Esophagus squamous epithelium (tissue), 5 donors: ENCODE measurements around the gene TUBE1. TPM values are rescaled to one million over a fixed set of nuclear protein-coding genes. Genes with fewer than 3 reads are reported as not detected.

Experiments used
- DNase-seq: peaks from one replicate; lab custom pipeline; 2025; lab: John Stamatoyannopoulos, UW
- H3K27ac ChIP-seq, 4 donors: fragments of 200-600 bp; sonication (generic); one replicate each; pipeline ENCODE4 v1.5.1; 2016 to 2019; ENCODE audit warnings: mild to moderate bottlenecking in 1 of 4
- H3K27me3 ChIP-seq, 4 donors: fragments of 200-600 bp; sonication (generic); 1 replicate in 3 of 4; 2 replicates in 1 of 4; pipeline versions ENCODE4 v1.5.1 to v1.6.0; 2017 to 2021; ENCODE audit warnings: antibody characterized with exemption in 1 of 4
- H3K36me3 ChIP-seq, 3 donors: fragments of 200-600 bp; sonication (generic); one replicate each; pipeline ENCODE4 v1.5.1; 2016 to 2019
- H3K4me1 ChIP-seq, 3 donors: fragments of 200-600 bp; sonication (generic); one replicate each; pipeline ENCODE4 v1.5.1; 2017 to 2019
- H3K4me3 ChIP-seq, 4 donors: fragments of 200-600 bp; sonication (generic); 1 replicate in 3 of 4; 2 replicates in 1 of 4; pipeline ENCODE4 v1.5.1; 2016 to 2019; ENCODE audit warnings: mild to moderate bottlenecking in 2 of 4, moderate library complexity in 1 of 4
- H3K9me3 ChIP-seq, 3 donors: fragments of 200-600 bp; sonication (generic); one replicate each; pipeline ENCODE4 v1.5.1; 2016 to 2019
- CTCF ChIP-seq, 6 experiments: fragments of 450-650 bp in 4 of 6; fragments of 200-600 bp in 2 of 6; sonication (generic) in 2 of 6; IDR thresholded peaks; one replicate each; pipeline ENCODE4 v1.5.1; 2016 to 2019; ENCODE audit warnings: antibody characterized with exemption in 6 of 6, mild to moderate bottlenecking in 4 of 6, moderate library complexity in 4 of 6
- POLR2A ChIP-seq, 4 donors: fragments of 450-650 bp; IDR thresholded peaks; one replicate each; pipeline ENCODE4 v1.6.1; 2017; ENCODE audit warnings: antibody characterized with exemption in 4 of 4, mild to moderate bottlenecking in 4 of 4, moderate library complexity in 3 of 4
- WGBS, 2 donors: methylation state at CpG; one replicate each; pipeline ENCODE4 v1.1.5; 2018; 5-methylcytosine and 5-hydroxymethylcytosine counted together
- intact Hi-C: fragments of 100-400 bp; cut with DNase I; formaldehyde crosslinking; loops from one replicate; pipeline ENCODE4 v1.15.0; 2022
- total RNA-seq, 4 donors: library from RNA; depleted of rRNA; stranded (reverse); fragments of >200 nt; gene quantifications; one replicate each; pipeline ENCODE4 v1.1.0, GENCODE V29; 2016
- donor health status: DM: yes; HTN: yes; CAD: no.

TUBE1 gene
- total RNA-seq, 4 donors from 2014 or later = 9.7 to 28.4 (median 12.9) TPM

- H3K27ac ChIP-seq = peak overlapping the region in 1 of 4 donors; percentile 49
- no peaks in the 10 kb centered on the region for H3K27me3 ChIP-seq
- WGBS, 2 donors = 90 to 99% methylated on average over 6 of the region's 6 CpGs
- peaks cover 0 to 35% (median 0%) of the 10 kb centered on the region in 3 donors for H3K4me1 ChIP-seq
- intact Hi-C loops = no loop called here
- TF ChIP-seq CTCF (IDR thresholded peaks at IDR 0.05) (no peak), POLR2A (IDR thresholded peaks at IDR 0.05) (no peak)
- no peaks in the 10 kb centered on the region for H3K36me3 ChIP-seq
- no peak overlapping the region for H3K4me3 ChIP-seq
- DNase-seq = no peak
- H3K9me3 ChIP-seq = no peaks in the 10 kb centered on the region
These were observed 55.3 kb downstream of the TUBE1 start for GRCh38 chr6:112031960-112032359.

DNA sequence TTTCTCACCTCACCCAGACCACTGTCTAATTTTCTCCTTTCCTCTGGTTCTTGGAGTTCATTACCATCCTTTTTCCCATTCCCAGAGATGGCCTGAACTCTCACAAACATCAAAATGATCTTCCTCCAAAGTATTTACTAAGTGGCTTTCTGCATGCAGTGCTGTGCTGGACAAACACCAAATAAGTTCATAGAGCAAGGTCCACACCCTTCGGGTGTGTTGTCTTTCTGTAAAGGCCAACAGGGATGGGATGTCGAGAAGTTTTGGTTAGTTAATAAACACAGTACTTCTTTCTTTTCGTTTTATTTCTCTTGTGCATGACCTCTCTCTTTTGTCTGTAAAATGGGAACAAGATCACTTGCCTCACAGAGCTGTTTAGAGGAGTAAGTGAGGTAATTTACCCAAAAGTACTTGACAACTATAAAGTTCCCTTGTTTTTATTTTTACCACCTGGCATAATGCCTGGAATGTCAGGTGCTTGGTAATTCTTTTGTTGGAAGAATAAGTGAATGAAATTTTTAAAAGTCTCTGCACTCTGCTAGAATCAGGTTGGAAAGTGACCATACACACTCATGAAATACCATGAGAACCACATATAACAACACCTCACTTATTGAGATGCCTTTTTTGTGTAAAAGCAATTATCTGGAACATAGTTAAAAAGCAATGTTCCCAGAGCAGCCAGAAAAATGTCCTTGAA is 56.2 kb downstream of the TUBE1 start:
- no peaks in the 10 kb centered on the region for H3K9me3 ChIP-seq
- no peak overlapping the region for H3K4me3 ChIP-seq
- peak overlapping the region; percentile 11 to 64 (median 47) for H3K27ac ChIP-seq
- TF ChIP-seq POLR2A (IDR thresholded peaks at IDR 0.05) (no peak), CTCF (IDR thresholded peaks at IDR 0.05) (no peak)
- no peak for DNase-seq
- intact Hi-C loops = no loop called here
- H3K4me1 ChIP-seq = peaks cover 0 to 35% (median 0%) of the 10 kb centered on the region in 3 donors
- H3K27me3 ChIP-seq = no peaks in the 10 kb centered on the region
- no peaks in the 10 kb centered on the region for H3K36me3 ChIP-seq
- 31 to 35% methylated on average over 3 of the region's 3 CpGs for WGBS, 2 donors

DNA sequence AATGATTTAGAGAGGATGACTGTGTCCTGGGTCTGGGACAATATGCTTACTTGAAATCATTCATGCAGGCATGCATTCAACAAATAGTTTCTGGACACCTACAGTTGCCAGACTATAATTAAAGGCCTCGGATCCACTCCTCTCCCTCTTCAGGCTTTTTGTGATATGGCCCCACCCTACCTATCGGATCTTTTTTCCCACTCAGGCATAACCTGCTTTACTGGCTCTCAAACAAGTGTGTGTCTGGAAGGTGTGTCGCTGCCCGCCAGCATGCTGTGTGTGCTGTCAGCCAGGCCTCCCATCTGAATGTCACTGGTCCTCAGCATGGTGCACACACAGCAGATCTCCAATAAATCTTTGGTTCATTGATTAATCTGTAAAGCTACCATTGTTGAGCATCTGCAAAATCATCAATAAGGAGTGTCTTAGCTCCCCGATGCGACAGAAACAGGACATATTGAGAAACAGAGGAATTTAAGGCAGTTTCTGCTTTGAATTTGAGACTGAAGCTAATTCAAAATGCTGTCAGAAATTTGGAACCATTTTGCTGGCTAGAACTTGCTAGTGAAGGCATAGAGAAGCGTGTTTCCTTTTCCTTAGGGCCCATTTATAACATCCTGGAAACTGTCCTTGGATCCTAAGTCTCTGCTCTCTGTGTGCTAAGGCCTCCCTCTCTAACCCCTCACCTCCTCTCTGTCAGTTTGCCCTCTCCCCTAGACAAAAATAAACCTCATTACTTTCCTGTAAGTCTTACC is 56.9 kb downstream of the TUBE1 start:
- H3K36me3 ChIP-seq = no peaks in the 10 kb centered on the region
- DNase-seq = no peak
- no peaks in the 10 kb centered on the region for H3K9me3 ChIP-seq
- H3K4me3 ChIP-seq = no peak overlapping the region
- TF ChIP-seq CTCF (IDR thresholded peaks at IDR 0.05) = no peak
- no peak for TF ChIP-seq POLR2A (IDR thresholded peaks at IDR 0.05)
- peaks cover 0 to 35% (median 0%) of the 10 kb centered on the region in 3 donors for H3K4me1 ChIP-seq
- no peaks in the 10 kb centered on the region for H3K27me3 ChIP-seq
- WGBS, 2 donors = 62 to 89% methylated on average over 7 of the region's 7 CpGs
- intact Hi-C loops = no loop called here
- peak overlapping the region; percentile 11 to 64 (median 47) for H3K27ac ChIP-seq

DNA sequence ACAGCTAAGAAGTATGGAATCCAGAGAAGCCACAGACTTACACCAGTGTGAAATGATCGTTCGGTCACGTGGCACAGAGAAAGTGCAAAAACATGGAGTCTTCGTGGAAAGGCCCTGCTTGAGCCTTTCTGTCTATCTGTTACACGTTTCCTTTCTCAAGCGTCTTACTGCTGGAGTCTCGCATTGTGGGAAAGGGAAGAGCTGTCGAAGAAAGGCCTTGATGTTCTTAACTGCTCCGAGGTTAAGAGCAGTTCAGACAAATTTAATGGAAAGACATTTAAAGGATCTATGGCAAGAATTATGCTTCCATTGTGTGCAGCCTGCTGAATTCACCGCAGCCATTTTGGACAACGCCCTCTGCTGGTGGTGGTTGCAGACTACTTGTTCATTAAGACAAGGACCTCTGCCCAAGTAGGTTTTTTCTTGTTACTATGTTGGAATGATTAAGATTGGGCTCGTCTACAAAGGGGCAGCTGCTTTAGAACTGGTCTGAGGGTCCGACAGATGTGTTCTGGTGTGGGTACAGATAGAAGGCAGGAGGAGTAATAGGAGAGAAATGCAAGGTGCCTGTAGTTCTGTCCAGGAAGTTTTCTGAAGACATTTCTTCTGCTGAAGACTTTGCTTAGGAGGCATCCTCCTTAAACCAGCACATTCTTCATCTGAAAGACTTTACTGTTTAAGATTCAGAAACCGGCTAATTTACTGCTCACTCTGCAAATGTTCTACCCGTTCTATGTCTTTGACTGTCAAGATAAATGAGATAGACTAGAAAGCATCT is 58.0 kb downstream of the TUBE1 start:
- Histone ChIP-seq H3K27ac (peak overlapping the region in 1 of 4 donors; percentile 64), H3K4me1 (peaks cover 0 to 35% (median 0%) of the 10 kb centered on the region in 3 donors), H3K4me3 (no peak overlapping the region), H3K9me3 (no peaks in the 10 kb centered on the region), H3K36me3 (no peaks in the 10 kb centered on the region), H3K27me3 (no peaks in the 10 kb centered on the region)
- intact Hi-C loops = no loop called here
- DNase-seq = no peak
- no peak for TF ChIP-seq POLR2A (IDR thresholded peaks at IDR 0.05)
- peak; percentile 38 to 67 (median 54) for TF ChIP-seq CTCF (IDR thresholded peaks at IDR 0.05)
- 71 to 72% methylated on average over 15 of the region's 15 CpGs for WGBS, 2 donors
